GM21526 (cell line): ENCODE measurements around the gene MTA2.
"Not testable (repeated sequence)": the region's sequence is repeated elsewhere in the genome, so short reads cannot be mapped to it uniquely, and the experiment has no call there.

Experiments used
- ATAC-seq: cut with Tn5 transposase; IDR thresholded peaks from one replicate; pipeline ENCODE4 v1.9.1; 2021; ENCODE audit warnings: moderate library complexity; ENCODE audit not compliant: unreplicated experiment, low FRiP score

Gene MTA2

DNA sequence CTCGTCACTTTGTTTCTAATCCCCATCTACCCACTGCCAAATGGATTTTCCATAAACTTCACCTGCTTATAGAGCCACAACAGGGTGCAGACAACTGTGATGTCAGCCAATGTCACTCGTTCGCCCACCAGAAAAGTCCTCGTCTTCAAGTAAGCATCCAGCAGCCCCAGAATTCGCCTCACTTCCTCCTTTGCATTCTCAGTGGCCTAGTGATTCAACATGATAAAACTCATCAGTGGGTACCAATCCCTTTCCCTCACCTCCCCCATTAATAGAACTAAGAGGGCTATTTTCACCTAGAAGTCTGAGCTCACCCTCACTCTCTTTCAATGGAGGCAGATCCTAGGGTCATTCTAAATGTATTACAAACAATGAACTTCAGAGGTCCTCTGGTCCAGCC is 30.8 kb downstream of the MTA2 start:
- ATAC-seq = not testable (repeated sequence)

DNA sequence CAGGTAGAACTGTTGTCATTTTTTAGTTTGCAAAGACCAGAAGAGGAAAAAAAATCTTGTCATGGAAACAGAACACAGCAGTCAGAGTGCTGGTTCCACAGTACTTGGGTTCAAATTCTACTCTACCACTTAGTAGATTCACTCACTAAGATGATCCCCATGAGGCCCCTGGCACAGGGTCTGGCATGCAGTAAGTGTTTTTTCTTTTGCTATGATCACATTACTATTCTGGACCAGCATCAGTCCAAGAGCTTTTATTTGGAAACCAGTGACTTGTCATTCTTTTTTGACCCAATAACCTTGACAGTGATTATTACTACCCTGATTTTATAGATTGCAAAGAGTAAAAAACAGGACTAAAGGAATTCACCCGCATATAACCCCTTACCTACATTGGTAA is 32.1 kb downstream of the MTA2 start:
- no peak for ATAC-seq

DNA sequence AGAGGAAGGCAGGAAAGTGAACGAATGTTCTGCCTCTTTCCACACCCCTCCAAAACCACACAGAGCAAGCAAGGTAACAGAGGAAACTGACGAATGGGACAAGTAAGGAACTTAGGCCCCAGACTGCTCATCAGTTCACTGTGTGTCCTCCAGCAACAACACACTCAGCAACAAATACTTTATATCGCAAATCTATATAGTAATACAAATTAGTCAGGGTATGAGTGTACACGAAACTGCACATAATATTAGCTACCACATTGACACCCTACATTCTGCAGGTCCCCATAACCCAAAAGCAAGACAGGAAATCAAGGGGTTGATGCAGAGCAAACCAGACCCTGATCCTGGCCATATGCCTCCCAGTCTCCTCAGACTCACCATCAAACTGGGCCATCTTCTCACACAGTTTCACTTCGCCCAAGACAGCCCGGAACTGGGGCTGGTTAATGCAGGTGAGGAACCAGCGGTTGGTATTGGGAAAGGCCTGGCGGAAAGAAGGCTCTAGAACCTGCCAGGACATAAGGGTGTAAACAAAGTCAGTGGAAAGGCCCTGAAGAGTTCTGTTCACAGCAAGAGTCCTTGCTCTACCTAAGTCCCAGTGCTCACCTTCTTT is 34.5 kb downstream of the MTA2 start:
- no peak for ATAC-seq

DNA sequence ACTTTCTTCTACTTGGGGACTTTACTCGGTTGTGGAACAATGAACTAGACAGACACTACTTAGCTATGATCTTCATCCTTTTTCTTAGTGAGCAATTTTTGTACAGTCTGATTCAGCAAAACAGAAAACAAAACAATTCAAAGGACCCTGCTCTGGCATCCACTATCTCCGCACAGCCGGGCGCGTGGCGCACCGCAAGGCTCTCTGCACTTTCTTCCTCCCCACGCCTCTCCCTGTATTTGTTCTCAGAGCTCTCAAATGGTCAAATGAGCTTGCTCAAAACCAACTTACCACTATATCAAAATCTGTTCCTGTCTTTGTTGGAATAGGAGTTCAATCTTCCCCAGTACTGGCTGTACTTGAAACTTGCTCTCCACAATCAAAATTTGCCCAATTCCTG is 35.4 kb downstream of the MTA2 start:
- ATAC-seq = no peak

DNA sequence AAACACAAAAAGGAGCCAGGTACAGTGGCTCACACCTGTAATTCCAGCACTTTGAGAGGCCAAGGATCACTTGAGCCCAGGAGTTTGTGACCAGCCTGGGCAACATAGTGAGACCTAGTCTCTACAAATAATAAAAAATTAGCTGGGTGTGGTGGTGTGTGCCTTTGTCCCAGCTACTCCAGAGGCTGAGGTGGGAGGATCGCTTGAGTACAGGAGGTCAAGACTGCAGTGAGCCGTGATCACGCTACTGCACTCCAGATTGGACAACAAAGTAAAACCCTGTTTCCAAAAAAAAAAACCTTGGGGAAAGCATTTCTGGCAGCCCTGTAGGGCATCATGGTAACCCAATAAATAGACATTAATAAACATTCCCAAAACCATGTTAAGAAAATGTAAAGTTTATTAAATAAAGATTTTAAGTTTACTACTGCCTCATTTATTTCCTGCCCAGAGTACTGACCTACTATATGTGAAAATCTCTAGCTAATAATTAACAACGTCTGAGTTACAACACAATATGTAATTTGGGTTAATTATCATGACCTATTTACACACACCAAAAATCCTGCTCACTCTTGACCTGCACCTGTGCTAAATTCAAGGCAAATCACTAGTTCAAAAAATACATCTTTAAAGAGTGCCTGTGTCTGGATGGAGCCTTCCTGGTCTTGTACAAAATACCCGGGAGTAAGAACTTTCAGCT is 36.4 kb downstream of the MTA2 start:
- ATAC-seq = no peak

DNA sequence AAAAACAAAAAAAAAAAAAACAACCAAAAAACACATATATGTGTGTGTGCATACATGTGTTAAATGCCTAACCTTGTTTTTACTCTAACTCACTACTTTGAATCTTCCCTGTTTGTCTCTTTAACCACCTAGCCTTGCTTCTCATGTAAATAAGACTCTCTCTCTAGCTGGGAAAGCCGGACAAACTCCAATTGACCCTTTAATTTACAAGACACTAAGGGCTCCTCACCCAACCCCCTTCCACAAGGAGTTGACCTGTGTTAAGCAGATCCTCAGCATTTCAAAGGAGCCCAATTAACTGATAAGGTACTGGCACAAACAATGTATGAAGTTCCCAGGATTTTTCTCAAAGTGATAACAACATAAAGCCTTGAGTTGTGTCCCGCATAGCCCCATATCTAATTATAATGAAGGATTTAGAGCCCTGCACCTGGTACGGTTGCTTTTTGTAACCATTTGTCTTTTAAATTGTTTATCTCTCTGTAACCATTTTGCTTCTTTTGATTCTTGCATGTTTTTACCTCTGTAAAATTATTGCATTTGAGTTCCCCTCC is 39.9 kb downstream of the MTA2 start:
- ATAC-seq = not testable (repeated sequence)

DNA sequence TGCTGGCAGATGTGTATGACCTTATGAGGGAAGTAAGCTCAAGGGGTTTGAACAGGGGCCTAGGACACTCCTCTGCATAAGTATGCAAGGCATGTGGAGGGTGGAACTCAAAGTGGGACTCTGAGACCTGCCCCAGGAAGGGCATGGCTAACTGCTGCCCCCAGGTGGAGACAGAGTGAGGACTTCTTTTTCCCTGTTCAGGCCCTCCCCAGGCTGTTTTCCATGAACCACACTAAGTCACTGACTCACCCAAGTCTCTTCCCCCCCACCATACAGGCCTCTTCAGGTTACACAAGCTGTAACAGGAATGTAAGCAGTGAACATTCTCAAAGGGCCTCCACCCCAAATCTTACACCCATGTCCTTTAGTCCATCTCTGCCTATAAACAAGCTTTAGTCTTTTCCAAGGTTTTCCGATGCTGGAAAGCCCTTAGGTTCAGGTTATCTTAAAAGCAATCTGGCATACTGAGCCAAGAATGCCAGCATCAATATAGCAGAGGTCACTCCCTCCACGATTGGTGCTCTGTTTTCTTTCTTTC is 41.0 kb downstream of the MTA2 start:
- no peak for ATAC-seq

DNA sequence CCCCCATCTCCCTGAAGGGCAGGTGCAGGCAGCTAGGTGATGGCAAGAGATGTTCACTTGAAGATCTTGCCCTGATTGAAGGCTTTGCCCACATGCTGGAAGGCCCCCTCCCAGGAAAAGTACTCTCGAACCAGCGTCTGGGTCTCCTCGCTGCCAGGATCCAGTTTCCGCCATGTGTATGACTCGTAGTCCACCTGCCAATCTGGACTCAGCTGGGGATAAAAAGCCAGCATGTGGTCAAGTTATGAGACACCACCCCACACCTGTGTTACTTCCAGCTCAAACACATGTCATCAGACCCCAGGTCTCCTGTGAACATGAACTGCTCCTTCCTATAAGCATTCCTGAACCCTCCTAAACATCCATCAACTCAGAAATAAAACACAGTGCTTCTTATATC is 42.0 kb downstream of the MTA2 start:
- ATAC-seq = not testable (repeated sequence)

DNA sequence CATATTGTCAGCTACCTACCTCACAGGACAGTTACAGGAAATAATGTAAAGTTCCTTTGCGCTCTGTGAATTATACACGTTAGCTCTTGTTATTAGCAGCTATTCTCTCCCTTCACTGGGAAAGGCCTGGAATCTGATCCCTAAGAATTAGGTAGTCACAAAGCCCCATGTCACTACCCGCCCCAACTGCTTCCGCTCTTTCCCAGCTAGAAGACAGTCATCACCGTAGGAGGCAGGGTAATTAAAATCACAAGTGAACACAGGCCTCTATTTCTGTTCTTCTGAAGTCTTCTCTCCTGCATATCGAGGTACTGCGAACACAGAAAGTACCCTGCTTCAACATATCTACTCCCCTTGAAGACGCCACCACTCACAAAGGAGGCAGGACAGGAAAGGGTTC is 42.5 kb downstream of the MTA2 start:
- ATAC-seq = no peak

DNA sequence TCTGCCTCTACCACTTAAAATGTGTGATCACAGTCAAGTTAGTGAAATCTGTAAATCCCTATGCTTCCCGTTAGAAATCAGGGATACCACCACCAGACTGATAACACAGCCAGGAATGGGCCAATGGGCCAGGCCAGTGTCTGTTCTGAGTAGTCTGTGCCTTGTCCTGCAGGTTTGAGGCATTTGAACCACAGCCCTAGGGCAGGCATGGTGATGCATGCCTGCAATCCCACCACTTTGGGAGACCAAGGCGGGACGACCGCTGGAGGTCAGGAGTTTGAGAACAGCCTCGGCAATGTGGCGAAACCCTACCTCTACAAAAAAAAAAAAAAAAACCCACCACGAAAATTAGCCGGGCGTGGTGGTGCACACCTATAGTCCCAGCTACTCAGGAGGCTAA is 43.0 kb downstream of the MTA2 start:
- no peak for ATAC-seq

DNA sequence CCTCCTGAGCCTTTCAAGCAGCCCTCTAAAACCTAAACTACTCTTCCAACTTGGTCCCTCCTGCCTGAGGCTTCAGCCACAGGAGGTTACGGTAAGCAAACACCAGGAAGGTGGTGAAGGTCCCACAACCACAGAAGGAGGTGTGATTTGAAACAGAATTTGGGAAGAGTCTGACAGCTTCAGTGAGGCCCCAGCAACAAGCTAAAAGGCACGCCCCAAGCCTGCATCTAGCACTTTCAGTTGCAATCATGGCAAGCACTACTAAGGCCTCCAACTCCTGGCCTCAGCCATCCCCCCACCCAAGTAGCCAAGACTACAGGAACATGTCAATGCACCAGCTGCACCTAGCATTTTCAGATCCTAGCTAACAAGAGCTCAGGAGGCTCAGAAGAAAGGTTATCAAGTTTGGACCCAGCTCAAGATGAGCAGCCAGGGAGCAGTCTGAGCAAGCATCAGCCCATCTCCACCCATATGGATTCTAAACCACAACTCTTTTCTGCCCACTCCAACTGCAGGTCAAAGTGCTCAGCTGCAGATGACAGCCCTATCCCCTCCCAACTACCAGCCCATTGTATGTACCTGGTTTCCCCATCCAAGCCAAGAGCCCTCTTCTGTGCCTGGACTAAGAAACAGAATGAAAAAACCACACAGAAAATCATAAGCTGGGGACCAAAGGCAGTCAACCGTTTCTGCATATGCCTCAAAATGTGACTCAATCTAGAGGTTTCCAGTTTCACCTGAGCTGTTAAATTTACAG is 44.6 kb downstream of the MTA2 start:
- ATAC-seq = no peak

DNA sequence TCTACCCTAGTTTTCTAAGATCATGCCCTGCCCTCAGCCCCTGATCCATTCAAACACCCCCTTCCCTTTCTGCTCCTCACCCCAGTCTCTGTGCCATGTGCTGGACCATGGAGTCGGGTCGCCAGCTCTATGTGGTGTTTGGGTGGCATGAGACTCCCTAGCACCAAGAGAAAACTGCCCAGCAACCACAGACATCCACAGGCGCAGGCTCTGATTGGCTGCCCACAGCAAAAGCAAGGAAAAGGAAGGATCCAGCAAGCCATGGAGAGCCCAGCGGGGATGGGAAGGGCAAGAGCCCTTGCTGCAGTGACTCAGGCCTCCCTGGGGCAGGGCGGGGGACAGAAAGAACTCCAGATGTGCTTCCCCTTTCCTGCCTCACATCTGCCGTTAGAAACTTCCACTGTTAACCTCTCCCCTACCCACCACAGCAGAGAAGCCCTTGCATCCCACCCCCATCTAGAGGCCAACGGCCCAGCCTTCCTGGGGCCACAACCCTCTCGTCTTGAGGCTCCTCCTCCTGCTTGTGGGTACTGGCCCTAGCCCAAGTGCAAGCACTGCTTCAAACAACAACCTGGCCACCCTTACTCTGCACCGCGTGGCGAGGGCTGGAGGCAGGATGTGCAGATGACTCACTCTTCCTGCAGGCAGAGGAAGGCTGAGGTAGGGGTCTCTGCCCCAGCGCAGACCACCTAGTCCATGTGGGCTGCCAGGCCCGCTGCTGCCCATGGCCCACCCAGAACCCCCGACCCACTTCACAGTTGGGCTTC is 45.4 kb downstream of the MTA2 start:
- ATAC-seq = no peak

DNA sequence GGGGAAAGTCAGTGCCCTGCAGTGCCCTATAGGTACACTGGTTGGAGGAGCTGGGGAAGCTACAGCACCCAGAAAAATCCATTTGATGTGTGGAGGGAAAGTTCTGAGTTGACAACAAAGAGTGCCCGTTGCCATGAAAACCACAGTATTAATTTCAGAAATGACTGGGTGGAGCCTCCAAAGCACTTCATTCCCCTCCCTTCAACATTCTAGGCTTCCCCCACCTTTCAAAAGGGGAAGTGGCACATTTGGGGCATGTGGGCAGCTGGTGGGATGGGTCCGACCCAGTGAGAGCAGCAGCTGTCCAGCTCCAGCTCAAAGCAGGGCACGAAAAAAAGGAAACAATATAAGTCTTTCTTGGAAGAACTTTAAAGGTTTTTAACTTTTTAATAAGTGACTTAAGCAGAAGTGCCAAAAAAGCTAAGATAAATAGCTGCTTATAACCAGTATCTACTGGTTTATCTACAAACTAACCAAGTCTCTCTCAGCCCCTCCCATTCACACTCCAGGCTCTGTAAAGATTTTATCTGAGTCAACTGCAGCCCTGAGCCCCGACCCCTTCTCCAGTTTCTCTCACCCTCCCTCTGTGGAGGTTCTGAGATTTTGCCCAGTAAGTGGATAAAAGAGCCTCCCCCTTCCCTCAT is 46.1 kb downstream of the MTA2 start:
- ATAC-seq = no peak

DNA sequence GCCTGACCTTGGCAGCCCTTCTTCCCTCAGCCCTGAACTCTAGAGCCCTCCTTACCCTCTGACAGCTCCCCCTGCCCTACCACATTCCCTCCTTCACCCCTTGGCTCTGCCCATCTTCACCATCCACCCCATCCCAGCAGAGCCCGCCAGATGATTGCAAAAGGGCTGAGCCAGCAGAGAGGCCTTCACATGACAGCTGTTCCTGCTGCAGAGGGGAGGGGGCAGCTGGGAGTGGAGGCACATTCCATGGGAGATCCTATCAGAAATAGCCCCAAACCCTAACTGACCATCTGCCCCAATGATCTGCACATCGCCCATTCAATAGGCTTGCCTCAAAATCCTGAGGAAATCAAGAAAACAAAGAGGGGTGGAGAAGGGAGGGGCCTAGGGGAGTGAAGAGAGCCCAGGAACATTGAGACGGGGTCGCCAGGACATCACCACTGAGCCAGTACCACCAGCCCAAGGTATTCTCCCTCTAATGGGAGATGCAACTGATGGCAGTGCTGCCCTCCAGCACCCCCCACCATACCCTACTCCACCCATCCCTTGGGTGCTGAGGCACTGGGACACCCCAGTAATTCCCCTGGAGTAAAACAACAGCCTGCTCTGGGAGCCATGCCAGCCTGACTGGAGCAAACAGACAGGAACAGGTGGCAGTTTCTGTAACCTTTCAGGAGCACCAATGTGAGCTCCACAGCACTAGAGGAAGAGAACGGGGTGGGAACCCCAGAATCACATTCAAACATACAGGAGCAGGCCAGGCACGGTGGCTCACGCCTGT is 47.1 kb downstream of the MTA2 start:
- ATAC-seq = no peak

DNA sequence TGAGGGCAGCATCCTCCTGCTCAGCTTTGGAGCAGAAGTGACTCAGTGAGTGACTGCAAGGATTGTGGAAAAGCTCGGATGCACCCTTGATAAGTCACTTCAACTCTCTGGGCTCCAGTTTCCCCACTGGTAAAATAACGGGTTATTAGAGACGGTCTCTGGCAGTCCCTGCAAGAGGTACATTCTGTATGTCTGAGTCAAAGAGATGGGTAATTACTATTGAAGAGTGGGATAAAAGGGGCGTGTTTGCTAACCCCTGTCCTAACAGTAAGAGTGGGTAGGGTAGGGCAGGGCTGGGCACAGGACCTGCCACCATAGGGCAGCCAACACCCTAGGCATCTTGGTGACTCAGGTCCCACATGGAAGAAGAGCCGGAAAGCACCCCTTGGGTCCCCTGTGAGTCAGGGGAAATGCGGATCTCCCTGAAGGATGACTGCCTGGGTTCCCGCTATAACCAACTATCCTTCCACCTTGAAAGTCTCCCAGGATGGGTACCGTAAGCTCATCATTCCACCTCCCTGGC is 47.8 kb downstream of the MTA2 start:
- no peak for ATAC-seq

DNA sequence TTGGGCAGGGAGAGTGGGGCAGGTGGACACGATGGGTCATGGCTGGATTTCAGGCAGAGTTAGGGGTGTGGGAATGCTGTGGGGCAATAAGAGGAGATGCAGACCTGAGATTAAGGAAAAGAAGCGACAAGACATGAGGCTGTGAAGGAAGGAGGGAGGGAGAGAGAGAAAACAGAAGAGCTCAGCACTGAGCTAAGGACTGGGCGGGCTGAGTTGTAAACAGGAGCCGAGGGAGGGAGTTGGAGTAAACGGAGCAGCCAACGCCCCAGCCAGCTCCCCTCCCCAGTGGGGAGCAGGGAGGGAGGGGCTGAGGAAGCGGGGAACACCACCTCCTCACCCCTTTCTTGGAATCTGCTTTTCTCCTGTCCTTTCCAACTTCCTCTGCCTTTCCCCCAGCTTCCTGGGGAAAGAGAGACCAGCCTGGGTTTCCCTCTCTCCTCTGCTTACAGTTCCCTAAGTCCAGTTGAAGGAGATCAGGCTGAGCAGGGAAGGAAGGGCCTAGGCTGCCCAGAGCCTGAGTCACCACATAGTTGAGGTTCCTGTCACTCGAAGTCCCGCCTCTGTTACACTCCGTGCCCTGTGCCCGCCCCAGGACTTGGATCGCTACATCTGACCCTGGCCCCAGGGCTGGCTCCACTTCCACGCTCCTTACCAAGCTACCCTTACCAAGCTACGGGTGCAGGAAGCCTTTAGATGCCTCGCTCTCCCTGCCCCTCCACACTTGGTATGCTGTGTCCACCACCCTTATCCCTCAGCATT is 48.4 kb downstream of the MTA2 start:
- ATAC-seq = no peak

DNA sequence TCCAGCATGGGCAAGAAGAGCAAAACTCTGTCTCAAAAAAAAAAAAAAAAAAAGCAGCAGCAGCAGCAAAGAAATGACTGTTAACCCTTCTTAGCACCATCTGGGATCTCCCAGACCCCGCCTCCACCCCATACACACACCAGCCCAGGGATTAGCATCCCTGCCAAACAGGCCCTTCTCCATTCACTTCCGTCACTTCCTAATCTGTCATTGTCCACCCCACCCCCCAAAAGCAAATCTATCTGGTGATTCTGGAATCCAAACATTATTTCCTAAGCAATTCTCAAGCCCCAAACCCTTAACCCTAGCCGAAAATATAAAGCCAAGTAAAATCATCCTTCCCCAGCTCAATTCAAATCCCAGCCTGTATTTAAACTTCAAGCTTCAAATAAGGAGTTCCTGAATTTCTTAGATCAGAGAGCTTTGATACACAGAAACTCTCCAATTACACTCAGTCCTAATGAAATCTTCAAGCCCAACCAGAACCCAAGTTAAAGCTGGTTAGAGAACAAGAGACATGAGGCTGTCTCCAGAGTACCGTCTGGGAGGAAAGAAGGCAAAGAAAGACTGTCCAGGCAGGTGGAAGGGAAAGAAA is 49.1 kb downstream of the MTA2 start:
- ATAC-seq = no peak

DNA sequence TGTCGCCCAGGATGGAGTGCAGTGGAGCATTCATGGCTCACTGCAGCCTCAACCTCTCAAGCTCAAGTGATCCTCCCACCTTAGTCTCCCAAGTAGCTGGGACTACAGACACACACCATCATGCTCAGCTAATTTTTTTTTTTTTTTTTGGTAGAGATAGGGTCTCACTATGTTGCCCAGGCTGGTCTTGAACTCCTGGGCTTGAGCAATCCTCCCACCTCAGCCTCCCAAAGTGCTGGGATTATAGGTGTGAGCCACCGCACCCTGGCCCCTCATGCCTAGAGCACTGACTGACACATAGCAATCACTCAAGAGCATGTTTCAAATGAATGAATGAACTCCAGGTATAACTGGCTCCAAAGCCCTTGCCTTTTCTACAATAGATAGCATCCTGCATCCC is 51.2 kb downstream of the MTA2 start:
- not testable (repeated sequence) for ATAC-seq
